DOHH2 (cell line): Measurements from ENCODE around the gene LDOC1.
"Not testable (repeated sequence)": the region's sequence is repeated elsewhere in the genome, so short reads cannot be mapped to it uniquely, and the experiment has no call there.

Experiments used
- CTCF ChIP-seq: fragments of 200-600 bp; sonication (generic); IDR thresholded peaks from one replicate; pipeline ENCODE4 v1.5.1; 2014; ENCODE audit warnings: antibody characterized with exemption, mild to moderate bottlenecking, low read depth, low read length; ENCODE audit not compliant: poor library complexity, severe bottlenecking
- EZH2phosphoT487 ChIP-seq: fragments of 200-600 bp; sonication (generic); IDR thresholded peaks from 2 replicates; pipeline ENCODE4 v1.6.1; 2017; ENCODE audit warnings: borderline replicate concordance, mild to moderate bottlenecking, antibody characterized with exemption, low read length, moderate library complexity, mixed read lengths

GRCh38 chrX:141188573-141188972, 11.6 kb upstream of the LDOC1 start:
- TF ChIP-seq CTCF, EZH2phosphoT487: not testable (repeated sequence)
